DMS 273 treated with DMSO at 0.1 percent for 48 hours (cell line): ENCODE measurements around the gene ZNF506.
A peak's percentile ranks its signal among the peaks of the same experiment; 100 is the strongest.
"Not testable (repeated sequence)": the region's sequence is repeated elsewhere in the genome, so short reads cannot be mapped to it uniquely, and the experiment has no call there.

ENCODE experiments used
- DNase-seq: peaks from one replicate; lab custom pipeline; 2025; lab: John Stamatoyannopoulos, UW

Gene ZNF506

GRCh38 chr19:19821366-19821951, at the start of gene ZNF506:
TSS of gene ZNF506 (minus strand) at chr19:19821750. CDS start at chr19:19821603, 147 bp downstream.
- DNase-seq, result peak; percentile 92

GRCh38 chr19:19870086-19870485, 48.5 kb upstream of the ZNF506 start:
- not testable (repeated sequence) for DNase-seq

GRCh38 chr19:19866611-19867248, 45.2 kb upstream of the ZNF506 start:
- DNase-seq, result no peak

DNA sequence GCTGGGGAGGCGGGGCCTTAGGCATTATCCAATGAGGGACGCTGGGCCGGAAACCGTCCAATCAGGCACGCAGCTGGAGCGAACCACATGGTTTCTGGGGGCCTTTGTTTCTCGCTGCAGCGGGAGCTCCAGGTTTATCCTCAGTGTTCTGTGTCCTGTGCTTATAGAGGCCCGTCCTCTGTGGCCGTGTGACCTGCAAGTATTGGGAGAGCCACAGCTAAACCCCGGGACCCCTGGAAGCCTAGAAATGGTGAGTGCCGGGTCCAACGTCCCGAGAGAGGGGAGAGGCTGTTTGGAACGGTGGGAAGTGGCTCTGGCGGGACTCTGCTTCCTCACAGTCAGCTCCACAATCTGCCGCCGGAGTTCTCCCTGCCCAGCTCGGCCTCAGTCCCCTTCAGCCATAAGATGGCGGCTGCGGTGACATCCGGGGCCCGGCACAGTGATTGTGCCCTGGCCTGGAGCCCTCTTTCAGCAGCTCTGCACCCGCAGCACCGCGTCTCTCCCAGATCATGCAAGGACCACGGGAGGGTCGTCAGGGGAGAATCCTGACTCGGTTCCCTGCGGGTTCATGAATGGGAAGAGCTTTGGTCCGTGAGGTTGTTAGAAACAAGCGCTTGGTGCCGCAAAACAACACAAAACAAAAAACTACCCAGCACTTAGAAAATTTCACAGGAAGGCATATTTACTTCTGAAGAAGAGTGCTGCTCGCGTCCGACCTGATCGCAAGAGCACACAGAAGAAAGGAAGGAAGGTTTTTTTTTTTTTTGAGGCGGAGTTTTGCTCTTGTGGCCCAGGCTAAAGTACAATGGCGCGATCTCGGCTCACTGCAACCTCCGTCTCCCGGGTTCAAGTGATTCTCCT, 44.4 kb upstream of the ZNF506 start, which contains the start of gene ZNF253:
Gene ZNF253, plus strand, starts transcription at position 133 of the 861 bp plus-strand sequence. Its CDS starts 115 bp downstream, at position 248.
- DNase-seq, result peak; percentile 92

GRCh38 chr19:19860756-19861390, 39.3 kb upstream of the ZNF506 start:
- no peak for DNase-seq

DNA sequence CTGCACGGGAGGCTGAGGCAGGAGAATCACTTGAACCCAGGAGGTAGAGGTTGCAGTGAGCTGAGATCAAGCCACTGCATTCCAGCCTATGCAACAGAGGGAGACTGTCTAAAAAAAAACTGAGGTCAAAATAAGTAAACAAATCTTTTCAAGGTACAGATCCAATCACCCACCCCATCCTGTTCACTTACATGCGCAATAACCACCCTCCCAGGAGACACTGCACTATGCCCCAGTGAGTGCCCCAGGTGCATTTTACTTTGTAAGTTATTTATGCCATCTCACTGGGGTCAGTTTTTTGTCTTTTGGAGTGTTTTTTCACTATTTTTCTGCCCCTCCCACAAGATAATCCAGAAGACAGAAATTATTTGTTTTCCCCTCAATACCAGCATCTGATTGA, 37.2 kb upstream of the ZNF506 start:
- DNase-seq, result no peak

GRCh38 chr19:19851740-19852139, 30.2 kb upstream of the ZNF506 start:
- not testable (repeated sequence) for DNase-seq

- DNase-seq, result no peak
These were observed 27.5 kb upstream of the ZNF506 start for GRCh38 chr19:19849056-19849455.

DNA sequence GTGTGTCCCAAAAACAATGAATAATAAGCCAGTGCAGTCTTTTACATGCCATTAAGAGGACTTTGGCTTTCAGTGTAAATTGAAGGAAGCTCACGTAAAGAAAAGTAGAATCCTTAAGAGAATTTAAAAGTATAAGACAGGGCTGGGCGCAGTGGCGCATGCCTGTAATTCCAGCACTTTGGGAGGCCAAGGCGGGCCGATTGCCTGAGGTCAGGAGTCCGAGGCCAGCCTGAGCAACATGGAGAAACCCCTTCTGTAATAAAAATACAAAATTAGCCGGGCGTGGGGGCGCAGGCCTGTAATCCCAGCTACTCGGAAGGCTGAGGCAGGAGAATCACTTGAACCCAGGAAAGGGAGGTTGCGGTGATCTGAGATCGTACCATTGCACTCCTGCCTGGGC, 26.2 kb upstream of the ZNF506 start:
- no peak for DNase-seq

- DNase-seq, result no peak
These were observed 14.0 kb upstream of the ZNF506 start for GRCh38 chr19:19835560-19836038.

DNA sequence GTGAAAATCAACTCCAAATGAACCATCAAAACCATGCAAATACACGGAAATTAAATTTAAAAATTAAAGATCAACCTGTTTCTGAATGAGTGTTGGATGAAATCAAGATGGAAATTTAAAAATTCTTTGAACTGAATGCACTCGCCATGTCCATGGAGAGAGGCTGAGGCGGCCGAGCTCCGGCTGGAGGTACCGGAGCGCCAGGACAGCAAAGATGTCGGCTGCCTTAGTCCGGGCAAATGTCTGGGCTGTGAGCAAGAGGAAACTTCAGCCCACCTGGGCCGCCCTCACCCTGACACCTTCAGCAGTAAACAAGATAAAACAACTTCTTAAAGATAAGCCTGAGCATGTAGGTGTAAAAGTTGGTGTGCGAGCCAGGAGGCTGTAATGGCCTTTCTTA, 5.3 kb upstream of the ZNF506 start:
- DNase-seq, result no peak

GRCh38 chr19:19823916-19824315, 2.4 kb upstream of the ZNF506 start:
- DNase-seq, result no peak

DNA sequence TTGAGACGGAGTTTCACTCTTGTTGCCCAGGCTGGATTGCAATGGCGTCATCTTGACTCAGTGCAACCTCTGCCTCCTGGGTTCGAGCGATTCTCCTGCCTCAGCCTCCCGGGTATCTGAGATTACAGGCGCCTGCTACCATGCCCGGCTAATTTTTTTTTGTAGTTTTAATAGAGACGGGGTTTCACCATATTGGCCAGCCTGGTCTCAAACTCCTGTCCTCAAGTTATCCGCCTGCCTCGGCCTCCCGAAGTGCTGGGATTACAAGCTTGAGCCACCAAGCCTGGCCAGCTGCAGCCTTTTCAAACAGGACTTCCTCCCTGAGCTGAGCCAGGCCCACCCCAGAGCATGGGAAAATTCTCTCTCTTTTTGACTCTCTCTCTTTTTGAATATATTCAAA, 426 bp upstream of the ZNF506 start:
- not testable (repeated sequence) for DNase-seq

DNA sequence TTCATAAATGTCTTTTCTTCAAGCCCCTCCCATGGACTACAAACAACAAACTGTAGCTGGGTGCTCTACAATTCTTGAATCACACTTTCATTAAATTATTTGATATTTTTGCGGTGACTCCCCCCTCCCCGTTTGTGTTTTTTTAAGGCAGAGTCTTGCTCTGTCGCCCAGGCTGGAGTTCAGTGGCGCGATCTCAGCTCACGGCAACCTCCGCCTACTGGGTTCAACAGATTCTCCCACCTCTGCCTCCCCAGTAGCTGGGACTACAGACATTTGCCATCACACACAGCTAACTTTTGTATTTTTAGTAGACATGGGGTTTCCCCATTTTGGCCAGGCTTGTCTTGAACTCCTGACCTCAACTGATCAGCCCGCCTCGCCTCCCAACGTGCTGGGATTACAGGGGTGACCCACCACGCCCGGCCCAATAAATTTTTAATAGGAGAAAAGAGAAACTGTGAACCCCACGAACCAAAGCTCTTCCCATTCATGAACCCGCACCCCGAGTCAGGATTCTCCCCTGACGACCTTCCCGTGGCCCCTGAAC, 703 bp downstream of the ZNF506 start:
- no peak for DNase-seq

DNA sequence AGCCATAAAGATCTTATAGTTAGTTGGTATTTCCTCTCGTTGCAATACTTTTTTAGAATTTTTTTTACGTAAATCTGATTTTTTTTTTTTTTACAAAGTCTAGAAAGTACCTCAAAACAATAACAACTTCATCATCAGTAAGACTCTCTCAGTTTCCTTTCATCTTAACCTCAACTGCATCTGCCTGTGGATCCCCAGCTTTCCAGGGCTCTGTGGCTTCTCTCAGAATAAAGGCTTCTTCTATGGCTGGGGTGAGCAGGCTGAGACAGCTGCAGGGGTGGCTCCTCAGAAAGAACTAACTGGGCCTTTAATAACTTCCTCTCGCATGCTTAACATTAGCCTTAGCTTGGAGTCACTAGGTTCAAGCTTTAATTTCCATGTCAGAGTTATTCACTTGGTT, 4.2 kb downstream of the ZNF506 start:
- DNase-seq, result no peak

GRCh38 chr19:19816679-19817078, 4.9 kb downstream of the ZNF506 start:
- no peak for DNase-seq

- DNase-seq, result not testable (repeated sequence)
These were observed 9.6 kb downstream of the ZNF506 start for GRCh38 chr19:19811999-19812398.

GRCh38 chr19:19805480-19805879, 16.1 kb downstream of the ZNF506 start:
- DNase-seq, result no peak

DNA sequence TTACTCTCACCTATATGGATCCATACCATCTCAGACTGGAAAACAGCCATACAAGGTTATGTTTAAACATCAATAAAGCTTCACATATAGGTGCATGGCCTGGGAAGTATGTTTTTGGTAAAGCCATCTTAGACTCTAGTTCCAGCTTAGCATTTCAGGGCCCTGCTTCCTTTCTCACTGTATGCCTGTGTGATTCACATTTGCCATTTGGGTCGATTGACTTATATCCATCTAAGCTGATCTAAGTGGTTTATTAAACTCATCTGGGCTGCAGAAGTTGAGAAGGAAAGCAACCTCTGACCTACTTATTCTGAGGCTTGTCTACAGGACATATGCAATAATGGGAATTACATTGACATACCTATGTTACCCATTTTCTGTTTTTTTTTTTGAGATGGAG, 33.5 kb downstream of the ZNF506 start:
- no peak for DNase-seq

DNA sequence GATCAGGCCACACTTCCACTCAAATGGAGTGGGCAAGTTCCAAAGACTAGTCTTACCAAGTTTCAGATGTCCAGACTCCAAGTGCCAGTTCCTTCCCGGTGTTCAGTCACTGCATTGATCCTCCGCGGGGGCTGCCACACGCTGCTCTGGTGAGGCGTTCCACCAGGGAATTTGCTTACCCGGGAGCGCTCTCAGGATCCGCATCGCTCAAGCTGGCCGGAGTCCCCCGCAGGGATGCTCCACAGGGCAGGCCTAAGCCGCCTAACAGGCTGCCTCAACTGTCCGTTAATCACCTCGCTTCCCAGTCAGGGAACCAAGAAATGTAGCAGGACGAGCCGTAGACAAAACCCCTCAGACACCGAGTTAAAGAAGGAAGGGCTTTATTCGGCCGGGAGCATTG, 36.1 kb downstream of the ZNF506 start:
- DNase-seq, result not testable (repeated sequence)

- no peak for DNase-seq
These were observed 38.8 kb downstream of the ZNF506 start for GRCh38 chr19:19782783-19783182.

DNA sequence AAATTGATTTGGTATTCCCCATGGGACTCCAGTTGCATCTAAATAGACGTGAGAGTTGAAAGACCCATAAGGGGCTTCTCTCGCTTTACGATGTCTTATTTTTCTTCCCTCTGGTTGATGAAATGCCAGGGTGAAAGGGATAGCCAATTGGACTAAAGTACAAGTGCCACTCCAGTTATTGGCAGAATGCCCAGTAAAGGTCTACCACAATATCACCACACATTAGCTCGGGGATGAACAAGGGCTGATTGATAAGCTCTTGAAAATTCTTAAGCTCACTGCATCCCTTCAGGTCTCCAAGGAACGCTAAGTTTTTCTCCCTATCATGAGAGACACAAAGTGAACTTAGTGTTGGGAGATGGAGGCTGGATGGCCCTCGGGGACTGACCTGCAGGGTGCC, 39.8 kb downstream of the ZNF506 start:
- DNase-seq, result not testable (repeated sequence)
